Activated effector memory CD4-positive, alpha-beta T cell treated with Interleukin-2 at 50 U/mL for 16 hours (primary cell): ENCODE measurements around the gene SH3RF3.

Source experiments
- DNase-seq: peaks from one replicate; pipeline ENCODE4 v3.0.0-alpha.2; 2020

Gene SH3RF3

DNA sequence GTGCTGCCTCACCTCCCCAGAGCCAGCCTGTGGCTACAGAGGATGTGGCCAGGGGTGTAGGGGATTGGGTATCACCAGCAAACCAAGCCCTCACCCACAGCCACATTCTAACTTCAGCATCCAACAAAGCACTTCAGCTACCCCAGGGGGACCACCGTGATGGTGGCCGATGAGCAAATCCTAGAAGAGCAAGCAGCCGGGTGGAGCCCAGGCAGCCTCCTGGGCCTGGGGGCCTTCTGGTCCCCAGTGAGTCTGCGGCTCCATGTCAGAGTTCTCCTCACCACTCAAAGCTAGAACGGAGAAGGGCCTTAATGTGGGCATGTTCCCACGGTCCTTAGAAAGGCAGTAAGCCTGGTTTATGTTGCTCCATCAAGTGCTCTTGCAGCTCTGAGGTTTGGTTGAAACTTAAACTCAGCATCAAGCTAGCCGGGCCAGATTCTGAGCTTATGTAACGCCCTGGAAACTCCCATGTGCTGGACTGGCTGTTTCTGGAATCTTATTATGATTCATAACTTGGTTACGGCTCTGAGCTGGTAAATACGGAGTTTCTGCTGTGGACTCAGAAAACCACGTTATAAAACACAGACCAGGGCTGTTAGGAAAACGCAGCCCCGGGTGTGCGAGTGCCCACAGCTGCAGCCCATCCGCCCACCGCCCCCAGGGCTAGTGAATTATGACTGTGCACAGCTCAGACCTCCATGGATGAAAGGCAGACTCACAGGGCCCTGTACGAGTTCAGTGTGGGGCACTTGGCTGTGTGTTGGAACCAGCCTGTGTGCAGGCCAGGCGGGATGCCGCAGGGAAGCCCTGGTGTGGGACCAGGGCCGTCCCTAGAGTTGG lies 385.0 kb downstream of the SH3RF3 start:
- DNase-seq: no peak

DNA sequence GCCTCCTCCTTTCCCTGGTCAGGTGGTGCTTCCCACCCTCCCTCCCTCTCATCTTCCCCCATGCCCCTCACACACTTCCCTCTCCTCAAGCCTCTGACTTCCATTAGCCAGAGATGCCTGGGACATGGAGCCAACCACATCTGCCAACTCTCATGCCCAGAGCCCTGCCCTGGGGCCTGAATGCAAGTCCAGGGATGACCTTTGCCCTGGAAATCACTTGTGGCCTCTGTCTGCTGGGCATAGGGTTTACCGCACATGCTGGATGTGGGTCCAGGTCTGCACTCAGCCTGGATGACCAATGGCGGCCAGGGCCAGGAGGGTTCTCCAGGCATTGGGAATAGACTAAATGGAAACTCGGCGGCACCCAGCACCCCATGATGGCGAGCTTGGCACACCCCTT lies 385.9 kb downstream of the SH3RF3 start:
- no peak for DNase-seq

DNA sequence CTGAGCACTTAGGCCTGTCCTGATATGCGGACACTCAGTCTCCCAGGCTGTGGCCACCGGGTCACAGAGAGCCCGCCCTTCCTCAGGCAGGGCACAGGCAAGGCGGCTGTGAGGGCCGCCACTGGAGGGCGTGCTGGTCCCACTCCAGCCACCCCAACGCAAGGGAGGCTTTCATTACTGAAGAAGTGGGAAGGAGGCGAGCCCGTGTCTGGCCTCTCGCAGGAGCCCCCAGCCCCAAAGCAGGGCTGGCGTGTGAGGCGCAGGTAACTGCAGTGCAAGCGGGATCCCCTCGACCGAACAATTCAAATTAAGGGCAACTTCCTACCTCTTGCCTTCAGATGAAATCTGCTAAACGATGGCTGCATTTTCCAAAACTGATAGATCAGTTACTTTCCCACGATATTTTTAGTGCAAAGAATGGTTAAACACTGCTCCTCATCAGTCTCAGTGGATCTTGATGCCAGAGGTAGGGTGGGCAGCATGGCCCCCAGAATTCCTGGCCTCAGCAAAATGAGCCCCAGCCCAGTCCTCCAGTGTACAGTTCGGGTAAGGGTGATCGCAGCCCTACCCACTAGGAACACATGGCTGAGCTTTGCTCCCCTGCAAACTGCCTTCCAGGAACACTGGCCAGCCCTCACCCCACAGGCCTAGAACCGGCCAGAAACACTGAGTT lies 387.6 kb downstream of the SH3RF3 start:
- DNase-seq: no peak

DNA sequence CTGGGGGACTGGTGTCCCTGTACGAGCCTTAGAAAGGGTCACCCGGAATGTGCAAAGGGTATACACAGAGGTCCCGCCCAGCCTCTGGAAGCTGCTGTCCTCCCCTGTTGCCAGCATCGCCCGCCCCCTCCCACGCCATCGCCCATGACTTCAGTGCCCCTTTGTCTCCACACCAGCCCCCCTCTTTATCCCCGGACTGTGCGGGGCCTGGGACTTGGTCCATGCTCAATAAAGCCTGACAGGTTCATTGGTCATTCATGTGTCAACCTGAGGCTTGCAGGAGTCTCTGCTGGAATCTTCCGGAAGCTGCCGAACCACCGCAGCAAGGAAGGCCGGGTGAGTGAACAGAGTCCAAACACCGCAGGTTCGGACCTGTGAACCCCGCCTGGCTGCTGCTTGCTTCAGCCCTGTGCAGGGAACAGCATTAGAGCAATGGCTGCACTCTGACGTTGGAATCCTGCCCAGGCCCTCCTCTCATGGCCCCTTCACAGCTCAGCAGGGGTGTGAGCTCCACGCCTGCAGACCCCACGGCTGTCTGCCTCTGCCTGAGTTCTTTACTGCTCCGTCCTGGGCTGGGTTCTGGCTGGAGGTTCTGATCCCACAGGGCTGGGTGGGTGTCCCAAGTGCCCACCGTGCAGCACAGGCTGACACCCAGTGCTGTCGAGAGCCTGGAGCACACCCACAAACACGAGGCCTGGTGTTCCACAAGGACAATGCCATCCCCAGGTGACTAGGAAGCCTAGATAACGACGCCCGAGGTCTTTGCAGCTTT lies 388.3 kb downstream of the SH3RF3 start:
- DNase-seq: no peak

DNA sequence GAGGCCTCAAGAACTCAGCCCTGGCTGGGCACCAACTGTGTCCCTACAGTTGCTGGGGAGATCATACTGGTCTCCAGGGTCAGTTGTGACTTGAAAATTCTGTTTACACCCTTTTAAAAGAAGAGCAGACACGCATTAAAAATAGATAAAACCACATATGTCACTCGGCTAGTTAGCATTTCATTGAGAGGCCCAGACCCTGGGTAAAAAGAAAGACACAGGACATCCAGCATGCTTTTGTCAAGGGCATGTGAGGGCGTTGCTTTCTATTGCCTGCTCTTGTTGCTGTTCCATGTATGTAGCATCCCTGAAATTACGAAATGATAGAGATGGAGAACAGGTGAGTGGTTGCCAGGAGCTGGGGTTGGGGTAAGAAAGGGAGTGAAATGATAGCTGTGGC lies 390.5 kb downstream of the SH3RF3 start:
- DNase-seq: no peak

DNA sequence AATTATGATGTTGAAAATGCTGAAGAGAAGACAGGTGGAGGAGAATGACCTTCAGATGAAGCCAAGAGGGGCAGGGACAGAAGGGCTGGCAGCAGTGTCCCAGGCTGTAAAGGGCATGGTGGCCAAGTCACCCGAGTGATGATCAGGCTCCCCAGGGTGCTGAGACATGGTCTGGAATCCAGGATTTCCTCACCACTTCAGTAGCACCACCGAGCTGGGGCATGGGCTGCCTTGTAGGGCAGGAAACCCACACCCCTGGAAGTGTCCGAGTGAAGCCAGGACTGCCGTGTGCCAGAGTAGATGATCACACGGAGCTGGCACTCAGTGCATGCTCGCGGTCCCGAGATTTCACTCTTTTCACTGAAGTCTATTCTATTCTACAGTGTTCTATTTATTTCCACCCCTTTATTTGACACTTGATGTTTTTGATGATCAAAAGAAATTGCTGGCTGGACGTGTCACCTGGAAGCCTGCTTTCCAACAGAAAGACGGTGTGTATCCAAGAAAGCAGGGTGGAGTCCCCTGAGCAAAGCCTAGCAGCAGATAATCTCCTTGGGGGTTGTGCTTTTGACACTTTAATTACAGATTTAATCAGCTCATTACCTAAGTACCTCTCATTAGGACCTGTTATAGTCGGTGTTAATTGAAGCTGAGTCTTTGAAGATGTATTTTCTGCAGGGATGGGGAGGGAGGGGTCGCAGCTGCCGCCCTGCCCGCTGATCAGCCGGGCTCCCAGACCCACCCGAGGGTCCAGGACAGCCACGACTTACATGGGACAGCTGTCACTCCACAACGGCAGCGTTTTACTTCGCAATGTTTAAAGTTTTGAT lies 392.4 kb downstream of the SH3RF3 start:
- DNase-seq: no peak

DNA sequence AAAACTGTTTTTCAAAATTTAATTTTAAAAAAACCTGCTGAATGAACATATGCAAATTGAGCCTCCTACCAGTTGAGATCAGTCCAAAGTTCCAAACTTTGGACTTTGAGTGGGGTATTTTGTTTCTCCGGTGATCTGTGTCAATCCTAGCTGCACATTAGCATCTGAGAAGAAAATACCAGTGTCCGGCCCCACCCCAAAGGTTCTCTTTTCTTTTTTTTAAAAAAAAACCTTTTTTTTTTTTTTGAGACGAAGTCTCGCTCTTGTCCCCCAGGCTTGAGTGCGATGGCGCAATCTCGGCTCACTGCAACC lies 393.0 kb downstream of the SH3RF3 start:
- DNase-seq: no peak

DNA sequence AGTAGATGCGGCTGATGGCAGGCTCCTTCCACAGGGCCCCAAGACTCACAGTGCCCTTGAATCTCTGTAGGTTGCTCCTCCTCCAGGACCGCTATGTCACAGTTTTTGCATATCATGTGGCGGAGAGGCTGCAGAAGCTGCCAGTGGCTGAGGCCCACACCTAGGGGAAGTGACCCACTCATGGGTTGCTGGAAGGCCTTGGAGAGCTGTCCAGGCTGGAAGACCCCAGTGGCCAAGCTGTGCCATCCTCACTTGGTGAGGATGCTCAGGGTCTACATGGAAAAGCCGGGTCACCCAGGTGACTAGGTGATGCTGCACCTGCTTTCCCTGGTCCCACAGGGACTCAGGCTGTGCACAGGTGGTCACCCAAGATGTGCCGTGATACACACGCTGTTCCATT lies 394.1 kb downstream of the SH3RF3 start:
- DNase-seq: no peak

DNA sequence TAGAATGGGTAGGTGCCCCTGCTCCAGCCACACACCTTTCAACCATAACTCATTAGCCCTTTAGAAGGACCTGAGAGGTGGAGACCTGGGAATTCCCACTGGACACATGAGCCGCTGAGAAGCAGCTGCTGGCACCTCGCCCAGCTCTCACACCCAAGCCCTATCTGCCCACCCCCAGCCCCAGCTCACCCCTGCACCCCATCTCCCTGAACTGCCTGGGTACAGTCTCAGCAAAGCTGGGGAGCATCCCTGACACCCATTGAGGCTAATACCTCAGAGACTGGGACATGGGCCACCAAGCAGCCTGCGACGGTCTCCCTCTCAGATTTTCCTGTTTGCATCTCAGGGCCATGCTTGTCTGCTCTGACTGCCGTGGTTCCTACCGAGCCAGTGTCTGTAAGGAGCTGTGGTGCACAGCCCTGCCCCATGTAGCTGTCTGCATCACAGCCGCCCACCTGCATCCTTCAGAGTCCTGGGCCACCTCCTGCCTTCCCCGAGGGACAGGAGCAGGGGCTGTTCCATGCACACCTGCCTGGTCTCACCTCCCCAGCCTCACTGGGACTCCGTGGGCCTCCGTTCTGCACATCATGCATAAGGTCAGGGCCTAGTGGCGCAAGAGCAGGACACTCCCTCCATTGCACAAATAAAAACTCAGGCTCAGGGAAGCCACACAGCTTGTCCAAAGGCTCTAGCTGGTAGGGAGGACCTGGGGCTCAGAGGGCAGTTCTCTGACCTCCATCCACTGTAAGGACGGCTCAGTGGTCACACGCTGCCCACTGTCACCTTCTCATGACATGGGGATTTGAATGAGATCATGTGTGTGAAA lies 394.7 kb downstream of the SH3RF3 start:
- DNase-seq: no peak

DNA sequence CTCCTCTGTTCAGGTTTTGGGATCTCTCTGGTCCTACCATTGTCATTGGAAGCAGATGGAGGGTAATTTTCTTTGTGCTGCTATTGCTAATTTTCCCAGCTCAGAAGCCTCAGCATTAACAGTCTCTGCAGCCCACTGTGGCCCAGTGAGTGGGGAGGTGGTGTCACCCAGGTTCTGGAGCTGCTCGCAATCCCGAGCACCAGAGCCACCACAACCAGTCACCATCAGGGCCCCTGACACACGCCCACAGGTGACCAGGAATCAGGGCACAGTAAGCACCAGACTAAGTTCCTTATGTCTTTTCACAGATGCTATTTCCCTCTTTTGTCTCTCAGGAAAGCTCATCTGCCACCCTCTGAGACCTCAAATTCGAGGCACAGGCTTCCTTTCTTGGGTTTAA lies 396.8 kb downstream of the SH3RF3 start:
- no peak for DNase-seq

DNA sequence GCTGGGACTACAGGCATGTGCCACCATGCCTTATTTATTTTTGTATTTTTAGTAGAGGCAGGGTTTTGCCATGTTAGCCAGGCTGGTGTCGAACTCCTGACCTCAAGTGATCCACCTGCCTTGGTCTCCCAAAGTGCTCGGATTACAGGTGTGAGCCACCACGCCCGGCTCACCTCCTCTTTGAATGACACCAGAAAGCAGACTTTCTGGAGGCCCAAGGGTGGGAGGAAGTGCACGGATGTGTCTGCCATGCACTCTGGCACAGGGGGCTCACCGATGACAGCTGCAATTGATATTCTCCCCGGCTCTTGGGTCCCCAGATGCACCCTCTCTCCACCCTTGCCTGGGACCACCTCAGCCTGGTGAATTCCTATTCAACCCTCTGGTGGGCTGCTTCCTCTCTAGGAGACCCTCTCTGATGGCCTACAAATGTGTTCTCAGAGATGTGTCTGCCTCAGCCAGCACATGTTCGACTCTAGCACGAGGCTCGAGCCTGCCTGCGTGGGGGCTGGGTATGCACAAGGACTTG lies 397.5 kb downstream of the SH3RF3 start:
- DNase-seq: no peak

DNA sequence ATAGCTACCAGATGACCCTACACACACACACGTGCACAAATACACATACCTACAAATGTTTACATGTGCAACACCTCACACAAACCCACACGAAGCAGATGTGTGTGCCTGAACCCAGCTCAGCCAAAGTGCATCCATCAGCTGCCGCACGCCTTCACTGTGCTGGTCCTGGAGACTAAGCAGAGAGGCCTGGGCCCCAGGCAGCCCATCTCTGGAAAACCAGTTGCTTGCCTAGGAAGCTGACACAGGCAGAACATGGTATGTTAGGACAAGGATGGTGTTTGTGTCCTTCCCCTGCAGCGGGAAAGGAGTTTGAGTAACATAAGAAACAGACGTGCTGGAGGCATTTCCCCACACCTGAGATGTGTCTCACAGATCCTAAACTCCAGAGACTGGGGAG lies 398.1 kb downstream of the SH3RF3 start:
- DNase-seq: no peak

DNA sequence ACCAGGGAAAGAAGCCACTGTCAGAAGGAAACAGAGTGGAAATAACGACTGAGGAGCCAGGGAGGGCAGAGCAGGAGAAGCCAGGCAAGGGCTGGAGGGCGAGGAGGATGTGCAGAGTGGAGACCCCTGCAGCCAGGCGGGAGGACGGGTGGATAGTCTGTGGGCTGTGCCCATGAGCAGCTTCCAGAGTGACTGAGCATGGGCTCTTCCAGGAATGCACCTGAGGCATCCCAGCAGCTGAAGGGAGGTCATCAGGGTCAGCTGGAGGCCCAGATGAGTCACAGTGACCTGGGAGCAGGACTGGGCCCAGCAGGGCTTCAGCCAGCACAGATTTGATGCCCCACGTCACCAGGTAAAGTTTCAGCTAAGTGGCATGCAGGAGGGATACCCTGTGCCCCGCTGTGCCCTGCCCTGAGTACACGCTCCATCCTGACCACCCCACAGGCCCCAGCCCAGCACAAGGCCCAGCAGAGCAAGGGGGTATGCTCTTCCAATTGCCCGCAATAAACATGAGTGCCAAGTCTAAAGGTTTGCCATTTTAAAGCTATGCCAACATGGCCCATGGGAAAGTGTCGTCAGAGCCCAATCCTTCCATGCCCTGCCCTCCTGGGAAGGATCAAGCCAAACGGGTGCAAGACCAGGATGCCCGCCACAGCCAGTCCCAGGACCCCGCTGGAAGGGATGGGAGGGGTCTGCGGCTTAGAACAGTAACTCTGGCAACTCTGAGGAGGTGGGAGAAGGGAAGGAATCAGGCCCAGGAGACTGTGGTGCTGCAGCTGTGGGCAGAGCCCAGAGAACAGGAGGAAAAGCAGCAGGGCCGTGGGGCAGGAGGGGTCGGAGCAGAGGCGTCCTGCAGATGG lies 399.1 kb downstream of the SH3RF3 start:
- DNase-seq: no peak

DNA sequence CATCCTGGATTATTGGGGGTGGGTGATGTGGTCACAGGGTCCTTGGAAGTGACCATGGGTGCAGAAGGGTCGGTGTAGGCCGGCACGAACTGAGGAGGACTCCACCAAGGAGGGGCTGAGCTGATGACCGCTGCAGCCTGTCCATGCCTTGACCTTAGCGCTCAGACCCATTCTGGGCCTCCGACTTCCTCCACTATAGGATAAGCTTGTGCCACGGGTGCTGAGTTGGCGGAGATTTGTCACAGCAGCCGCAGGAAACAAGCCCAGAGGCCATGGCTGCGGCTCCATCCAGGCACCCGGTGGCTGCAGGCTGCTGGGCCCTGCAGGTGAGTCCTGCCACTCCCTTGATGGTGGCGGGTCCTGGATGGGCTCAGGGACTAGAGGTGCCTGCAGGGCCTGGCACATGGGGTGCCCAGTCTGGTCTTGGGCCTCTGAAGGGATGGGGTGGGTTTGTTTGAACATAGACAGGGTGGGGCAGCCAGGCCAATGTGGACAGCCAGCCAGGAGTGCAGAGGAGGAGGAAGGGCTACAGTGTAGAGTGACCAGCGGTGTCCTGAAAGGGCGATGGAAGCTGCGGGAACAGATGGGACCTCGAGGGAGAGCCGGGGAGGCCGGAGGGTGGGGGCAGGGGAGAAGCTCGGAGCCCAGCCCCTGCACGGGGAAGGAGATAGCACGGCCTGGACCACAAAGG lies 400.0 kb downstream of the SH3RF3 start:
- no peak for DNase-seq

DNA sequence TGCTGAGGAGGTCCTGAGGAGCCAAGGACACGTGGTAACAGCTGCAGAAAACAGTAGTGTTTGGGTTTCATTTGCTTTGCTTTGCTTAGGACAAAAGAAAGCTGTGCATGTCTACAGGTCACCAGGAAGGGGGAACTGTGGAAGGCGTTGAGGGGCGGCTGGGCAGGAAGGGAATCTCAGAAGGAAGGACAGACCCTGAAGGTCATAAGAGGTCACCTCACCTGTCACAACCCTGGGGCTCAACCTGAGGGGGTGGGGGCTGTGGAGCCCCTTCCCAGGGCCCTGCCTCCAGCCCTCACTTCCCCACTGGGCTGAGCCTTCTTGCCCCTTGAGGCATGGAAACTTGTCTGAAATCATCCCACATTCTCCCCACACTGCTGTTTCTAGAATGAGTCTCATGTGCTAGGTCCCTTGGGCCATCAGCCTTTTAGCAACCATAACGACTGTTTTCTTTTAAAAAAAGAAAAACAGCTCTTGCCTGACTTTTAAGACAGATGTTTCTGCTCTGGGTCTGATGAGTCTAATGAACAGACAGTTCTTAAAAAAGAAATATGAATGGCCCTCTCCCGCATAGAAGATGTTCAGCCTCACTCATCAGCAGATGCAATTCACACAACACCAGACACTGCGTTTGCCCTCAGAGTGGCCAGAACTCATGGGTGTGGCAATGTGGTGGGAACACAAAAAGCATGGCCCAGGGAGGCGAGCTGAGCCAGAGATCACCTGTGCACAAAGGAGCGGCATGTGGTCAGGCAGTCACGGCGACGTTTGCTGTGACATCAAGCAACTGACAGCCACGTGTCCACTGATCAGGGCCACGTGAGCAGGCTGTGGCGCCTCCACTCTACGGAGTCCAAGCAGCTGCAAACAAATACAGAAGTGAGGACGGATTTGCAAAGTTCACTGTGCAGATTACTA lies 400.8 kb downstream of the SH3RF3 start:
- DNase-seq: no peak

DNA sequence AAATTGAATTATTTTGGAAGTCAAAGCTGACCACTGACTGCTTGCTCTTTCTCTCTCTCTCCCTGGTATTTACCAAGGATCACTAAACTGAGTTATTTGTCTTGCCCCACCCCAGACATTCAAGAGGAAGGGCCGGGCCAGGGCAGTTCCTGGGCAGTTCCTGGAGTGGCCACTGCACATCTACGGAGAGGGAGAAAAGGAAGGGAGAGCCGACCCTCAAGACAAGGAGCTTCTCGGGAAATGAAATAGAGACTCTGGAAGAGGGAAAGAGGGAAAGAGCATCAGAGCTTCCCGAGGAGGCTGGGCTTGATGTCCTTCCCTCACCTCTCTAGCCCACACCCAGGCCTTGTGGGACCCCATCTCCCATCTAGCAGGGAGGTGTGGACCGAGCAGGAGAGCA lies 401.7 kb downstream of the SH3RF3 start:
- no peak for DNase-seq

DNA sequence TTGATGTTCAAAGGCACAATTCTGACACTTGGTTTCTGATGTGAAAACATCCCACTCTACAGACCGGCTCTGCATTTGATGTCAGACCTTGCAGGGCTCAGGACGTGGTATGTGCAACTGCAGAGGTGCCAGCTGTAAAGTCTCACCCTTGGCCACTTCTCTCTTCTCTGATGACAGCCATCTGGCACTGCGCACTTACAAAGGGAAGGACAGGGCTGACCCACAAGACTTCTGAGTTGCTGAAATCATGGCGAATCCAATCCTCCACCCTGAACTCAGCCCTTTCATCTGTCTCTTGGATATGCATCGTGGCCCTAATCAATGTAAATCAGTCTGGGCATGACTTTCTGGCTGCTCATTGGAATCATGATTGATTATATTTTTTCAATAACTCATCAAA lies 402.2 kb downstream of the SH3RF3 start:
- no peak for DNase-seq

DNA sequence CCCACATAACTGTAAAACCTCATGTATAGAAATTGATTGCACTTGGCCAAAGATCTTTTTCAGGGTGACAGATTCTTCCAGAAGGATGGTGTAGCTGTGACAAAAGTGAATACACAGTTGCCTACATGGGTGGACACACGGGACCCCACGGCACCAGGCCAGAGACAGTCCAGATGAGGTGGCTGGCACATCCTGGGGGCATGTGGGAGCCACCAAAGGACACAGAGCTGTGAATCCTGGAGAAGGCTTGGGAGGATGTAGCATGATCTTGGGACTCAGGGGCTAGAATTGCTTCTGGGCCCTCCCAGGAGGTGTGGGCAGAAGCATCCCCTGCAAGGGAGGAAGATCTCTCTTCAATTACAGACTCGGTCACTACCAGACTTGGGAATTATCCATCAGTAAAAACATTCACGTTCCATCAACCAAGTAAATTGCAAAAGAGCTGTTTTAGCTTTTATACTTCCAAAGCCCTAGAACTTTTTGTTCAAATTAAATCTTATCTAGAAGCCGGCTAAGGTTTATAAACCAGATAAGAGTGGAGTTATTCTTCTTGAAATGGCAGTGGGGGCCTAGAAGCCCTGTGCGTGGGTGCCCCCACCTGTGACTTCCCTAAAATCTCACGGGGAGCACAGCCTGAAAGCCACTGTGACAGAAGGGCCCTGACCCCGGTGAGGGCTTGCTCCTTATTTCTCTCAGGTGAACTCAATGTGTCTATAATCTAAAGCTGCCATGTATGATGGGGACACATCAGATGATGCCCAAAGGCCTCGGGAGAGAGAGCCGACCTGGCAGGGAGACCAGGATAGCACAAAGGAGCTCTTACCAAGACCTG lies 403.1 kb downstream of the SH3RF3 start:
- no peak for DNase-seq
